ENCODE results near the gene YIPF2.

The YIPF2 gene

DNA sequence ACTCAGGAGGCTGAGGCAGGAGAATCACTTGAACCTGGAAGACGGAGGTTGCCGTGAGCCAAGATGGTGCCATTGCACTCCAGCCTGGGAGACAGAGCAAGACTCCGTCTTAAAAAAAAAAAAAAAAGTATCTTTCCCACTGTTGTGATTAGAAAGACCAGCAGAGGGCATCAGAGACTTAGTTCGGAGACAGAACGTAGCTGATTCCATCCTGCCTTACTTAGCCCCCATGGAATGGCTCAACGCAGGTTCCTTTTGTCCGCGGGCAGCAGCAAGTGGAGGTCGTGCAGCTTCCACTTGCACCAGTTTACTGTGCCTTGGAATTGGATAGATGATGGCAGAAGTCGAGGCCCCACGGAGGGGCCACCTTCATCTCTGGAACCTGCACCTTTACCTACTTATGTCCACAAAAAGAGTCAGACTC is 8.2 kb upstream of the YIPF2 start:
- no peak for DNase-seq (ENCODE audit: low read depth)

DNA sequence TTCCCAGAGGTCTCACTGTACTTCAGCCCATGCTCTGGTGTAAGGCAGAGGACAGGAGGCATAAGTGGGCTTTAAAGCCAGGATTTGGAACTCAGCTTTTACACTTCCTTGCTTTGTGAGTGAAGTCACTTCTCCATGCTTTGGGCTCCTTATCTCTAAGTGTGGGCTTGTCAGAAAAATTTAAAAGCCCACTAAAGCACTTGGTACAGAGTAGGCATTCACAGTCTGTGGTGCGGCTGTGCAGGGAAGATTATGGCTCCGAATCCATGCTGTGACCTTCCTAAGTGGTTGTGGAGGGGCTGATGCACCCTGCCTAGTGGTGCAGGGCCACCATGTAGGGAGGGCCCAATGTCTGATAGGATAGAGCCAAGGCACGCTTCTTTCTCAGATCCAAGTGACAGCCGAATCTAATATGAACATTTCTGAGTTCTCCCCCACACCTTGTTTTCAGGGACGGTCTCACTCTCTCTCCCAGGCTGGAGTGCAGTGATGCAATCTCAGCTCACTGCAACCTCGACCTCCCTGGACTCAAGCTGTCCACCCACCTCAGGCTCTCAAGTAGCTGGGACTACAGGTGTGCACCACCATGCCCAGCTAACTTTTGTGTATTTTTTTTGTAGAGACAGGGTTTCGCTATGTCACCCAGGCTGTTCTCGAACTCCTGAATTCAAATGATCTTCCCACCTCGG is 7.1 kb upstream of the YIPF2 start:
- DNase-seq (ENCODE audit: low read depth) = no peak

DNA sequence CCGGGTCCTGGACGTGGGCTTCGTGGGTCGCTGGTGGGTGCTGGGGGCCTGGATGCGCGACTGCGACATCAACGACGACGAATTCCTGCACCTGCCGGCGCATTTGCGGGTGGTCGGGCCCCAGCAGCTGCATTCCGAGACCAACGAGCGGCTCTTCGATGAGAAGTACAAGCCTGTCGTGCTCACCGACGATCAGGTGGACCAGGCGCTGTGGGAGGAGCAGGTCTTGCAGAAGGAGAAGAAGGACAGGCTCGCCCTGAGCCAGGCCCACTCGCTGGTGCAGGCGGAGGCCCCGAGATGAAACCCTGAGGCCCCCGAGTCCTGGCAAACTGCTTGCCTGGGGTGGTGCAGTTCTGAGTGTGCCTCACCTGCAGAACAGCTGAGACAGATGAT is 959 bp upstream of the YIPF2 start:
- DNase-seq (ENCODE audit: low read depth) = no peak

DNA sequence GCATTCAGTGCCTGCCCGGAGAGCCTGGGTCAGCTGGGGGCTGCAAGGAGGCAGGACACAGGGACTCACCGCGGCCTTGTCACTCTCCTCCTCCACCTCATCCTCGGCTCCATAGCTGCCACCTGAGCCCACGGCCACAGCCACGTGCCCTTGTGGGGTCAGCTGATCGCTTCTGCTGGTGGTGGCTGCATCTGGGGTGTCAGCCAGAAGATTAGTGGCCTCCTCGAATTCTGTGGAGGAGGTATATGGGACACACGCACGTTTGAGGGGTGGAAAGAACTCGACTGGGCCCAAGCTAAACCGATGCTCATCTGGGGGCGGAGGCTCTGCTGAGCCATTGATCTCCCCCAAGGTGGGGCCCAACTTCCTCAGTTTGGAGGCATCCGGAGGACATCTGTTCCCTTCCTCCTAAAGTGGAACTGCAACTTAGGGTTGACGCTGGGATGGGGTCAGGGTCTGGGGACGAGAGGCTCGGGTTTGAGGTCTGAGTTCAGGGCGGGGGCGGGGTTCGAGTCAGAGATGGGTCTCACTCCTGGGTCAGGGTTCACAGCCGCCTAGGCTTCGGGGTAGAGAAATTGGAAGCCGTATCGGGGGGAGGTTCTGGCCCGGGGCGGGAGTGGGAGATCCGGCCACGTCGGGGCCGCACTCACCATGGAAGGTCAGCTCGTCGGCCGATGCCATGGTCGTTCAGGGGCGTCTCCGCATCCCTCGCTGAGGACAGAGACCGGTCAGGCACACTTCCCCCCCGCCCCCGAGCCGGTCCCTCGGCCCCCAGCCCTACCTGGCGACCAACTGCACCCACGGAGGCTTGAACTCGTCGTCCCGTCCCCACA is 493 bp downstream of the YIPF2 start:
- DNase-seq (ENCODE audit: low read depth) = no peak

DNA sequence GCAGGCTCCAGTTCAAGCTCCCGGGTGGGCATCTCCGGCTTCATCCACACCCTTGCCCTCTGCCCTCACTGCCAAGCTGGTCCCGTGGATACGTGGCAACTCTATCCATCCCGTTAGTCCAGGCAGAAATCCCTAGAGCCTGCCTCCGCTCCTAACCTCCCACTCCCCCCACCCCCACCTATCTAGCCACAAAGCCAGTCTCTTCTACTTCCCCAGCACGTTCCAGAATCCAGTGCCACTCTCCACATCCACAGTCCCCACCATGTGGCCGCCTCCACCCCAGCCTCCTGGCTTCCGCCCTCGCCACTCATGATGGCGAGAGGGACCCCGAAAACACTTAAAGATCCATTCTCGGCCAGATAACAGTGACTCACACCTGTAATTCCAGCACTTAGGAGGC is 3.8 kb downstream of the YIPF2 start:
- no peak for DNase-seq (ENCODE audit: low read depth)

DNA sequence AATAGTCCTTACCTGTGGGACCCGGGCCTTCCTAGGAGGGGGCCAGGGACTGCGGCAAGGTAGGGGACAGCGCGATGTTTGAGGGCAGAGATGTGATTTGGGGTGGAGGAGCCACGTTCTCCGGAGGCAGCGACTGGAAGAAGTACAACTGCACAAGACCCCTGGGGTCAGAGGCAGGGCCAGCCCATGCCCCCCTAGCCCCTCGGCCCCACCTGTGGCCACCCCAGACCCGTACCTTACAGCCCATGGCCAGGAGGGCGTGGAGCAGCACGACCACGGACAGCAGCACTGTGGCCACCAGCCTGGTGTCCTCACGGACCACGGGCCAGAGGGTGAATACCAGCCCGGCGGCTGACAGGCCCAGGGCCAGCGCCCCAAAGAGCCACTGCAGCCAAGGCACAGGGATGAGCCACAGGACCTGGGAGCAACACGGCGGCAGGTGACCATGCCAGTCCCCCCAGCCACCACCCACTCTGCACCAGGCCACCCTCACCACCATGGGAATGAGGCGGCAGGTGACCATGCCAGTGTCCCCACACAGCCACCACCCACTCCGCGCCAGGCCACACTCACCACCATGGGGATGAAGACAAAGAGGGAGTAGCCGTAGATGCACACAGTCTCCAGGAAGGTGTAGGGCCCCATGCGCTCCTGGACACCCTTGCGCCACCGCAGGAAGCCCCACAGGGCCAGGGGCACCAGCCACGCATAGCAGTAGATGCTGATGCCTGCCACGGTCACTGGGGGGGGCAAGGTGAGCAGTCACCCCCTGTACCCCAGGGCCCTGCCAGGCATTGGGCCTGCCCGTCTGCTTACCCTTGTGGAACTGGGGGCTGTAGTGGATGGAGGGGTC is 5.0 kb downstream of the YIPF2 start:
- no peak for DNase-seq (ENCODE audit: low read depth)

DNA sequence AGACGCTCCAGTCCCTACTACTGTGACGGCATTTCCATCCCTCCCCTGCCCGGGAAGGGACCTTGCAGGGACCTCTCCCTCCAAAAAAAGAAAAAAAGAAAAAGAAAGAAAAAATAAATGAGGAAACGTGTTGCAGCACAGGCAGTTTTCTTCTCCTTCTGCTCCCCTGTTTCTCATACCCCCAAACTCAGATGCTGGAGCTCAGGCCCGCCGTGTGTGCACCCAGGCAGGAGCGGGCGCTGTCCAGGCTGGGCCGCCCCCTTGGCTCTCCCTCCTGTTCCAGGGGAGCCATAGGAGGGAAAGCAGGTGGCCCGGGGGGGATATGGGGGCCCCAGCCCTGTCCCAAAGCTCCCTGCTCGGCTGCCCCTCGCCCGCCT is 5.8 kb downstream of the YIPF2 start:
- no peak for DNase-seq (ENCODE audit: low read depth)

DNA sequence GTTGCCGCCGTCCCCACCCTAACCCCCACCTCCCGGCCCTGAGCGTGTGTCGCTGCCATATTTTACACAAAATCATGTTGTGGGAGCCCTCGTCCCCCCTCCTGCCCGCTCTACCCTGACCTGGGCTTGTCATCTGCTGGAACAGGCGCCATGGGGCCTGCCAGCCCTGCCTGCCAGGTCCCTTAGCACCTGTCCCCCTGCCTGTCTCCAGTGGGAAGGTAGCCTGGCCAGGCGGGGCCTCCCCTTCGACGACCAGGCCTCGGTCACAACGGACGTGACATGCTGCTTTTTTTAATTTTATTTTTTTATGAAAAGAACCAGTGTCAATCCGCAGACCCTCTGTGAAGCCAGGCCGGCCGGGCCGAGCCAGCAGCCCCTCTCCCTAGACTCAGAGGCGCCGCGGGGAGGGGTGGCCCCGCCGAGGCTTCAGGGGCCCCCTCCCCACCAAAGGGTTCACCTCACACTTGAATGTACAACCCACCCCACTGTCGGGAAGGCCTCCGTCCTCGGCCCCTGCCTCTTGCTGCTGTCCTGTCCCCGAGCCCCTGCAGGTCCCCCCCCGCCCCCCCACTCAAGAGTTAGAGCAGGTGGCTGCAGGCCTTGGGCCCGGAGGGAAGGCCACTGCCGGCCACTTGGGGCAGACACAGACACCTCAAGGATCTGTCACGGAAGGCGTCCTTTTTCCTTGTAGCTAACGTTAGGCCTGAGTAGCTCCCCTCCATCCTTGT is 6.4 kb downstream of the YIPF2 start:
- no peak for DNase-seq (ENCODE audit: low read depth)

DNA sequence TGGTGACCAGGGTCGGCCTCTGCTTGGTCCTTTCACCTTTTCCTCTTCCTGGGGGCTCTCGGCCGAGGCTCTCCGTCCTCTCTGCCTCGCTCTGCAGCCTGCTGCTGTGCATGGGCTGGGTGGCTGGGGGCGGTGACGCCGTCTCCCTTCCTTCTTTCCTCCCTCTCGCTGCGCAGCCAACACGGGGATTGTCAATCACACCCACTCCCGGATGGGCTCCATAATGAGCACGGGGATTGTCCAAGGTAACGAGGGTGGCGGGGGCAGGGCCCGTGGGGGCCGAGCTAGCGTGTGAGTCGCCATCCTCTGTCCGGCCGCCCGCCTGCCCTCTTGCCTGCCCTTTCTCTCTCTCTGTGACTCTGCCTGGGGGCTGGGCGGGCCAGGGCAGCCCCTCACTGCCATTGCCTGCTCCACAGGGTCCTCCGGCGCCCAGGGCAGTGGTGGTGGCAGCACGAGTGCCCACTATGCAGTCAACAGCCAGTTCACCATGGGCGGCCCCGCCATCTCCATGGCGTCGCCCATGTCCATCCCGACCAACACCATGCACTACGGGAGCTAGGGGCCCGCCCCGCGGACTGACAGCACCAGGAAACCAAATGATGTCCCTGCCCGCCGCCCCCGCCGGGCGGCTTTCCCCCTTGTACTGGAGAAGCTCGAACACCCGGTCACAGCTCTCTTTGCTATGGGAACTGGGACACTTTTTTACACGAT is 7.1 kb downstream of the YIPF2 start:
- no peak for DNase-seq (ENCODE audit: low read depth)

DNA sequence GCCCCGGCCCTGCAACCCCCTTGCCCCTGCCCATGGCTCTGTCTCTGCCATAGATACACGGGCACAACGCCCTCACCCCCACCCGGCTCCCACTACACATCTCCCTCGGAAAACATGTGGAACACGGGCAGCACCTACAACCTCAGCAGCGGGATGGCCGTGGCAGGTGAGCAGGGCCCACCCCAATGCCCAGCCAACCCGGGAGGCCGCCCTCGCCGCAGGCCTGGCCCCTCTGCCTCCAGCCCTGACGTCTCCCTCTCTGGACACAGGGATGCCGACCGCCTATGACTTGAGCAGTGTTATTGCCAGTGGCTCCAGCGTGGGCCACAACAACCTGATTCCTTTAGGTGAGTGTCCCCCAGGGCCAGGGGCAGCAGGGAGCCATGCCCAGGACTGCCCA is 7.7 kb downstream of the YIPF2 start:
- no peak for DNase-seq (ENCODE audit: low read depth)

DNA sequence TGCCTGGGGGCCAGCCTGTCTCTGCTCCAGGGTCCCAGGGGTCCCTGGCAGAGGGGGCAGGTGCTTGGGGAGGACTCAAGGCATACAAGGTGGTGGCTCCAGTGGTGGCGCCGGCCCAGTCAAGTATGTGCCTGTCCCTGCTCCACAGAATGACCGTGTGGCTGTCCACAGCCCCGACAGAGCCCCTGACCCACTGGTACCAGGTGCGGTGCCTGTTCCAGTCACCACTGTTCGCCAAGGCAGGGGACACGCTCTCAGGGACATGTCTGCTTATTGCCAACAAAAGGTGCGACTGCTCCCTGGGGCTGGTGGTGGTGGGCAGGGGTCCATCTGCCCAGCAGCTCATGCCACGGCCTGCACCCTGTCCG is 8.2 kb downstream of the YIPF2 start:
- DNase-seq (ENCODE audit: low read depth) = no peak

DNA sequence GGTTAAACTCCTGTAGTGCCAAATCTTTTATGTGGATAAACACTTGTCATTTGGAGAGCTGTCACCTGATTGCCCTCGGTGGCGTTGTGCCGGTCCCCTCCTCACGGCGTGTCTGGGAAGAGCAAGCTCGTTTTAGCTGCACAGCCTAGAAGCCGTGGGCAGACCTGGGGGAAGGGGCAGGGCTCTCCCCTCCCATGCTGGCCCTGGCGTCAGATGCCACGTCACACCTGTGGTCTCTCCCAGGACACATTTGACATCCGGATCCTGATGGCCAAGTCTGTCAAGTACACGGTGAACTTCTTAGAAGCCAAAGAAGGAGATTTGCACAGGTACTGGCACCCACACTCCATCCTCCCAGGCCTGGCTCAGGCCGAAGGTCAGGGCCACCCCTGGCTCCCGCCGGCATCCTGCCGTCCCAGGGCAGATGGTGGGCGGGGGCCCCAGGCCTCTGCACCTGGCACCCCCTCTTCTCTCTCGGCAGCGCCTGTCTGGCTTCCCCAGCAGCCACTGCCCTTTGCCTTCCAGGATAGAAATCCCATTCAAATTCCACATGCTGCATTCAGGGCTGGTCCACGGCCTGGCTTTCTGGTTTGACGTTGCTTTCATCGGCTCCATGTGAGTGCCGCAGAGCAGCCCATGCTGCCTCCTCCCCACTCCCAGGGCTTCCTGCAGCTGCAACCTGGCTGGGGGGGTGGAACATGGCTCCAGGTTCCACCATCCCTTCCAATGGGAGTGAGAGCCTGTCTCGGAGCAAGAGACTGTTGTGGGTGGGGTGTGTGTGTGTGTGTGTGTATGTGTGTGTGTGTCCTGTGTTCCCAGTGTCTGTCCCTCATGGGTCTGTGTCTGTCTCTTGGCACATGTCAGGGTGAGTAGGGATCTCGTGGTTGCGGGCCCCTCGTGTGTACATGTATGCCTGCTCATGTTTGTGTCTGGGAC is 8.8 kb downstream of the YIPF2 start:
- no peak for DNase-seq (ENCODE audit: low read depth)

DNA sequence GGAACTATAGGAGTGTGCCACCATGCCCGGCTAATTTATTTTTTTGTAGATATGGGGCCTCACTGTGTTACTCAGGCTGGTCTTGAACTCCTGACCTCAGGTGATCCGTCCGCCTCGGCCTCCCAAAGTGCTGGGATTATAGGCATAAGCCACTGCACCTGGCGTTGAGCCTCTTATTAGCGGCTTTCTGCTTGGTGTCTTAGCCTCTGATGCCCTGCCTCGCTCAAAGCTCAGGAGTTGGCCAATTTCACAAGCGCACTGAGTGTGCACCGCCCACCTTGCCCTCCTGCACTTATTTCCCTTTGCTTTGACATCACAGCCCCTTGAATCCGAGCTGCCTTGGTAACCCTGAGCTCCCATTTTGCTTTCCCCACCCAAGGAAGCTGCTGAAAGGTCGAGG is 10.1 kb downstream of the YIPF2 start:
- no peak for DNase-seq (ENCODE audit: low read depth)

DNA sequence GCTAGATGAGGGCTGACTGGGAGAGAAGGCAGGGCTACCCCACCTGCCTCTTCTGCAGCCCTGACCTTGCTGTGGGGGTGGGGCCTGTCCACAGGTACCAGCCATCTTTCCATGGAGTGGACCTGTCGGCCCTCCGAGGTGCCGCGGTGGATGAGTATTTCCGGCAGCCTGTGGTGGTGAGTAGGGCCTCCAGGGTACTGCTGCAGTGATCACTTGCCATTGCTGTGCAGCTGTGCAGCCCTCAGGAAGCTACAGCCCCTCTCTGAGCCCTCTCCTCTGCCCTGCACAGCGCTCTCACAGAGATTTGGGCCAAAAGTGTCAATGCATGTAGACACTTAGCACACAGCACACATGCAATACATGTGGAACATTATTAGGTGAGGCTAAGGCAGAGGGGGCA is 11.8 kb downstream of the YIPF2 start:
- no peak for DNase-seq (ENCODE audit: low read depth)

DNA sequence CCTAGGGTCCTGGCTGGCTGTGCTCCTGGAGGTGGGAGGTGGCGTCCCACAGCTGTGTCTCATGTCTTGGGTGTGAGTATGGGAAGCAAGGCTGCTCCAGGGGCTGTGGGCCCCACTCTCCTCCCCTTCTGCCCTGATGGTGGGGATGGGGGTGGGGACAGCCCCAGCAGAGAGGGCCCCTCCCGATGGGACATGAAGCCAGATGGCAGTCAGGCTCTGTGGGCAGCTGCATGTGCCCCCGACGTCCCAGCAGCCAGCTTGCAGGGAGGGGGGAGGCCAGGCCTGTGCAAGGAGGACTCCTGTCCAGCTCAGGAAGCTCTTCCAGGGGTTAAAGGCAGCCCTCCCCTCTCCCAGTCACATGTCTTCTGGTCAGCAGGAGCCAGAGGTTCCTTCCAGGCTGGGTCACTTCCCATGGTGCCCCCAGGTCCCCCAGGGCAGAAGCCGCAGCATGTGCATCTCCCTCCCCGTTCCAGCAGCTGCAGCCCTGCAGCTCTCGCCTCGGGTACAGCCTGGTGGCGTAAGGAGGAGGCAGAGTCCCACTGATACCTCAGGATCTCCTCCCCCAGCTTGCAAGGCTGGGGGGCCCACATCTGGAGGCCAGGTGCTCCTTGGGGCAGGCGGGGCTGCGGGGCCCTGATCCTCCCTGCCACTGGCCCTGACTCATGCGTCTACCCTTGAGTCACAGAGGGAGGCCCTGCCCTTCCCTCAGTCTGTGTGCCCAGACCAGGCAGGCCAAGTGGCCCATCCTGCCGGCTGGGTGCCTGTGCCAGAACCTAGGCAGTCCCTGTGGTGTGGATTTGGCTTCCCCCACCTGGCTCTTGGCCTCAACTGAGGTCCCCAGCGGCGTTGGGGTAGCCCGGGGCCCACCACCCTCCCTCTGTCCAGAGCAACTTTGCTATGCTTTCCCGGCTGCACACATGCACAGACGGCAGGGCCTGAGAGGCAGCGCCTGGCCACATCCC is 13.0 kb downstream of the YIPF2 start:
- DNase-seq (ENCODE audit: low read depth) = no peak

DNA sequence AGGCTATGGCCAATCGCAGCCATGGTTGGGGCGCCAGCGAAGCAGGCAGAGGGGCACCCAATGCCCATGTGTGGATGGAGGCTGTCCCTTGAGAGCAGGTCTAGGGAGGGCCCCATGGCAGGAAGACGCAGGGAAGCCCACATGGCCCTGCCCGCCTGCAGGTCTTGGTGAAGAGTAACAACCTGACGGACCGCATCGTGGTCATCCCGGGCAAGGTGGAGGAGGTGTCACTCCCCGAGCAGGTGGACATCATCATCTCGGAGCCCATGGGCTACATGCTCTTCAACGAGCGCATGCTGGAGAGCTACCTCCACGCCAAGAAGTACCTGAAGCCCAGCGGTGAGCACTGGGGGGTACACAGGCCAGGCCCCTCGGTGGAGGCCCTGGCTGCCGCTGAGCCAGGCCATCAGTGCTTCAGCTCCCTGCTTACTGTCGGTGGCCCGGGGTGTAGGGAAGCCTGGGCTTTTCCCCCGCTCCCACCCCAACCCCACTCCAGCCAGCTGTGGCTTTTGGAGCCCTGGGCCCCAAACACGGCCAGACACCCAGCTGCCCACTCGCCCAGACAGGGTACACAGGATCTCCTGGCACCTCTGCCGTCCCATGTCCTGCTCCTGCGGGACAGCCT is 14.6 kb downstream of the YIPF2 start:
- no peak for DNase-seq (ENCODE audit: low read depth)

DNA sequence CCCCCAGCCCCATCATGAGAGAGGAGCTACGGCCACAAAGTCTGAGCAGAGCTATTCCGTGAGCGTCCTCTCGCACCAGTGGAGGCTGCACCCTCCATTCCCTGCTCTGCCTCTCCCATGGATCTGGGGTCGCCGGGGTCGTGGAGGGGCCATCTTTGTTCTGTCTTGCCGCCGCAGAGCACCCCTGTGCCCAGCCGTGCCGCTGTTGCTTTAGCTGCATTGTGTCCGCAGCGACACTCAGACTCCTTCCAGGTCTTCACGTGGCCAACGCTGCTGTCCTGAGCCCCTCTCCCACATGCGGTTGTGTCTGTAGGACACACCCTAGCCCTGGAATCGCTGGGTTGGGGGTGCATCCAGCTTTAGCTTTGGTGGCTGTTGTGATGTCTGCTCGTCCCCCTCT is 15.8 kb downstream of the YIPF2 start:
- no peak for DNase-seq (ENCODE audit: low read depth)

DNA sequence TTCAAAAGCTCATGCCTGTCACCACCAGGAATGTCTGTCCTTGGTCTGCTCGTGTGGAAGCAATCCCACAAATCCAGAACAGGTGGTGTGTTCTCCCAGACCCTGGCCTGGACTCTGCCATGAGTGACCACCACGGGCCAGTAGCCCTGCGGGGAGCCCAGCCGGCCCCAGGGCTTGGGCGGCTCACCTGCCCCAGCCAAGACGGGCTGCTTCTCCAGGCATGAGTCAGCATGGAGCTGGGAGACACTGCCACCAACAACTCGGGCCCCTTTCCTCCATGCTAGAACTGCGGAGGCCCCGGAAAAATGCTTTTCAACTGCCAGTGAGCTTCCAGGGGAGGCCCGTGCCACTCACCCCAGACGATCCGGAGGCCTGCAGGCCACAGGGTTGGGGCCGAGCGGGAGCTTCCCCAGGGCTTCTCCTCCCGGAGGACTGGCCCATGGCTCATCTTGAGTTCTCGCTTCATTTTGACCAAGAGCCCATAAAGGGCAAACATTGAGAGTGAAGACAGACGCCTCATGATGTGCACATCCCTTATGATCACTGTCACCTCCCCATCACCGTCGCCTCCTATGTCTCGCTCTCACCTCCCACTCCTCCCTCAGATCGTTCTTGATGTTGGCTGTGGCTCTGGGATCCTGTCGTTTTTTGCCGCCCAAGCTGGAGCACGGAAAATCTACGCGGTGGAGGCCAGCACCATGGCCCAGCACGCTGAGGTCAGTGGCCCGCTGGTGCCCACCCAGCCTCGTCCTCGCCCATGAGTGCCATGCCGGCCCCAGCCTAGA is 16.7 kb downstream of the YIPF2 start:
- no peak for DNase-seq (ENCODE audit: low read depth)
